HFFc6 (cell line): ENCODE results near the gene ECEL1. TPM values are rescaled to one million over a fixed set of nuclear protein-coding genes. Genes with fewer than 3 reads are reported as not detected.

Experiments
- DNase-seq: peaks from one replicate; pipeline ENCODE4 v3.0.0-alpha.2; 2018
- H3K27ac Mint-ChIP-seq: 2 replicates; pipeline ENCODE4 v1.8.0; 2020; ENCODE audit warnings: mild to moderate bottlenecking, mixed read lengths
- H3K27me3 Mint-ChIP-seq: 2 replicates; pipeline ENCODE4 v1.8.0; 2021; ENCODE audit warnings: mild to moderate bottlenecking, moderate library complexity, mixed read lengths; ENCODE audit not compliant: insufficient read depth
- H3K36me3 Mint-ChIP-seq: 2 replicates; pipeline ENCODE4 v1.8.0; 2021; ENCODE audit warnings: low read depth, mixed read lengths
- H3K4me1 Mint-ChIP-seq: 2 replicates; pipeline ENCODE4 v1.8.0; 2020; ENCODE audit warnings: low read depth, mixed read lengths
- H3K4me3 Mint-ChIP-seq: 2 replicates; pipeline ENCODE4 v1.8.0; 2020; ENCODE audit warnings: mild to moderate bottlenecking, moderate library complexity, mixed read lengths
- H3K9me3 Mint-ChIP-seq: 2 replicates; pipeline ENCODE4 v1.8.0; 2020; ENCODE audit warnings: mild to moderate bottlenecking, mixed read lengths
- CTCF ChIP-seq: fragments of 200-600 bp; sonication (generic); IDR thresholded peaks from 2 replicates; pipeline ENCODE4 v1.5.0; 2021; ENCODE audit warnings: antibody characterized with exemption, mild to moderate bottlenecking
- total RNA-seq, 6 experiments: library from RNA; stranded (reverse); fragmentation: NEBNext Ultra II Directional; extraction: Animal tissue kit (Norgen Biotek cat#: 25700); gene quantifications; 2 replicates in 1 of 6; 3 replicates in 5 of 6; pipeline ENCODE4 v1.2.3, GENCODE V29; 2021

The ECEL1 gene
- total RNA-seq, 6 experiments from 2014 or later: not detected

- Mint-ChIP-seq H3K9me3 (no peaks in the 10 kb centered on the region), H3K4me1 (no peaks in the 10 kb centered on the region), H3K27ac (no peak overlapping the region), H3K36me3 (no peaks in the 10 kb centered on the region), H3K4me3 (no peak overlapping the region), H3K27me3 (peaks cover 36% of the 10 kb centered on the region)
- TF ChIP-seq CTCF: no peak
- DNase-seq: no peak
These were observed 863 bp downstream of the ECEL1 start for GRCh38 chr2:232486558-232487384.

- no peaks in the 10 kb centered on the region for H3K4me1 Mint-ChIP-seq
- peaks cover 36% of the 10 kb centered on the region for H3K27me3 Mint-ChIP-seq
- no peak overlapping the region for H3K27ac Mint-ChIP-seq
- DNase-seq: no peak
- no peak overlapping the region for H3K4me3 Mint-ChIP-seq
- no peak for TF ChIP-seq CTCF
- H3K36me3 Mint-ChIP-seq: no peaks in the 10 kb centered on the region
- no peaks in the 10 kb centered on the region for H3K9me3 Mint-ChIP-seq
These were observed 1.7 kb downstream of the ECEL1 start for GRCh38 chr2:232485757-232486557.

GRCh38 chr2:232485348-232485756 lies 2.3 kb downstream of the ECEL1 start:
- DNase-seq: no peak
- no peaks in the 10 kb centered on the region for H3K9me3 Mint-ChIP-seq
- no peak for TF ChIP-seq CTCF
- H3K36me3 Mint-ChIP-seq: no peaks in the 10 kb centered on the region
- H3K4me1 Mint-ChIP-seq: no peaks in the 10 kb centered on the region
- no peak overlapping the region for H3K27ac Mint-ChIP-seq
- peaks cover 36% of the 10 kb centered on the region for H3K27me3 Mint-ChIP-seq
- H3K4me3 Mint-ChIP-seq: no peak overlapping the region

- no peaks in the 10 kb centered on the region for H3K36me3 Mint-ChIP-seq
- TF ChIP-seq CTCF: no peak
- peaks cover 33% of the 10 kb centered on the region for H3K27me3 Mint-ChIP-seq
- no peak for DNase-seq
- H3K9me3 Mint-ChIP-seq: no peaks in the 10 kb centered on the region
- no peaks in the 10 kb centered on the region for H3K4me1 Mint-ChIP-seq
- H3K4me3 Mint-ChIP-seq: no peak overlapping the region
- H3K27ac Mint-ChIP-seq: no peak overlapping the region
These were observed 2.8 kb downstream of the ECEL1 start for GRCh38 chr2:232484628-232485347.

- H3K27me3 Mint-ChIP-seq: peaks cover 32% of the 10 kb centered on the region
- no peak for TF ChIP-seq CTCF
- H3K27ac Mint-ChIP-seq: no peak overlapping the region
- H3K4me1 Mint-ChIP-seq: no peaks in the 10 kb centered on the region
- no peak overlapping the region for H3K4me3 Mint-ChIP-seq
- no peaks in the 10 kb centered on the region for H3K9me3 Mint-ChIP-seq
- DNase-seq: no peak
- H3K36me3 Mint-ChIP-seq: no peaks in the 10 kb centered on the region
These were observed 3.6 kb downstream of the ECEL1 start for GRCh38 chr2:232483923-232484627.
